K562 (cell line): ENCODE measurements around the gene SEC23A. TPM values are rescaled to one million over a fixed set of nuclear protein-coding genes. Genes with fewer than 3 reads are reported as not detected.
A peak's percentile ranks its signal among the peaks of the same experiment; 100 is the strongest.

Experiments
- ATAC-seq: fragments of 200-7000 bp; cut with Tn5 transposase; 3 replicates; pipeline ENCODE4 v1.9.1; 2020; ENCODE audit warnings: moderate library complexity
- BruUV-seq: library from RNA; stranded (reverse); fragments of 400-500 nt; replicated peaks from 2 replicates; lab custom pipeline; 2021; lab: Mats Ljungman, UMichigan
- CTCF ChIA-PET: fragments of 300-600 bp; formaldehyde crosslinking; extraction: SDS; loops from one replicate; lab custom pipeline; 2021; ENCODE audit warnings: low intra/inter-chr PET ratio; lab: Yijun Ruan, JAX
- POLR2A ChIA-PET: fragments of 300-600, 350-650 bp; sonication (Branson Sonifier 250); formaldehyde crosslinking; extraction: SDS; loops from one replicate; lab custom pipeline; 2021; ENCODE audit warnings: antibody characterized with exemption, inconsistent platforms; lab: Yijun Ruan, JAX
- DNase-seq, 4 experiments: peaks; one replicate each; pipeline versions ENCODE4 v3.0.0 to v3.0.0-alpha.2; 2011 to 2018; ENCODE audit warnings: low spot score in 3 of 4, mixed read lengths in 3 of 4; ENCODE audit errors: extremely low read depth in 1 of 4
- FAIRE-seq: peaks from 2 replicates; lab custom pipeline; 2011; peaks lifted over from hg19 to GRCh38; lab: Jason Lieb, UNC
- H2AFZ ChIP-seq: 2 replicates; pipeline ENCODE4 v1.6.0; 2011; ENCODE audit warnings: low read depth, low read length, control low read depth, inconsistent platforms
- H3K27ac ChIP-seq: fragments of 200-600 bp; 3 replicates; pipeline ENCODE4 v1.8.0; 2011; ENCODE audit warnings: low read depth, mild to moderate bottlenecking, control low read depth, inconsistent platforms, low read length, moderate library complexity, mixed read lengths; ENCODE audit errors: extremely low read depth
- H3K27me3 ChIP-seq, 2 experiments: fragments of 300-600 bp in 1 of 2; 2 replicates in 1 of 2; 3 replicates in 1 of 2; pipeline versions ENCODE4 v1.6.0 to v1.8.0; 2011; ENCODE audit warnings: inconsistent platforms in 2 of 2, low read length in 2 of 2, mild to moderate bottlenecking in 1 of 2, mixed read lengths in 1 of 2, moderate library complexity in 1 of 2; ENCODE audit not compliant: control insufficient read depth in 2 of 2, insufficient read depth in 2 of 2
- H3K36me3 ChIP-seq: fragments of 300-600 bp; 3 replicates; pipeline ENCODE4 v1.8.0; 2011; ENCODE audit warnings: mild to moderate bottlenecking, low read length, inconsistent platforms; ENCODE audit not compliant: control insufficient read depth, insufficient read depth
- H3K4me1 ChIP-seq, 2 experiments: fragments of 200-600 bp in 1 of 2; replicated peaks in 1 of 2; 2 replicates in 1 of 2; 3 replicates in 1 of 2; pipeline versions ENCODE4 v1.5.1 to v1.8.0; 2011; ENCODE audit warnings: inconsistent platforms in 2 of 2, low read length in 2 of 2, mild to moderate bottlenecking in 1 of 2, mixed read lengths in 1 of 2, moderate library complexity in 1 of 2; ENCODE audit not compliant: control insufficient read depth in 2 of 2, insufficient read depth in 2 of 2
- H3K4me2 ChIP-seq: 2 replicates; pipeline ENCODE4 v1.6.1; 2011; ENCODE audit warnings: low read length, control low read depth, inconsistent platforms, mixed read lengths; ENCODE audit not compliant: insufficient read depth
- H3K4me3 ChIP-seq: fragments of 200-600 bp; sonication (generic), shearing (Covaris generic); 2 replicates; pipeline ENCODE4 v1.5.1; 2016; ENCODE audit warnings: control low read depth, inconsistent platforms
- H3K79me2 ChIP-seq: fragments of 200-600 bp; 3 replicates; pipeline ENCODE4 v1.8.0; 2011; ENCODE audit warnings: low read length, inconsistent platforms; ENCODE audit not compliant: control insufficient read depth, insufficient read depth
- H3K9ac ChIP-seq, 2 experiments: 2 replicates each; pipeline versions ENCODE4 v1.6.0 to v1.6.1; 2011; ENCODE audit warnings: low read depth in 2 of 2, low read length in 2 of 2, control low read depth in 1 of 2, inconsistent platforms in 1 of 2, mild to moderate bottlenecking in 1 of 2, mixed read lengths in 1 of 2; ENCODE audit not compliant: insufficient read depth in 1 of 2
- H3K9me1 ChIP-seq: one replicate; pipeline ENCODE4 v1.6.0; 2011; ENCODE audit warnings: inconsistent platforms, mild to moderate bottlenecking, low read length, moderate library complexity; ENCODE audit not compliant: control insufficient read depth, insufficient read depth
- H3K9me3 ChIP-seq: replicated peaks from 2 replicates; pipeline ENCODE4 v1.5.1; 2011; ENCODE audit warnings: low read depth, low read length, inconsistent platforms; ENCODE audit not compliant: control insufficient read depth, insufficient read depth
- H4K20me1 ChIP-seq: replicated peaks from 2 replicates; pipeline ENCODE4 v1.6.1; 2011; ENCODE audit warnings: low read length, inconsistent platforms, mixed read lengths; ENCODE audit not compliant: control insufficient read depth, insufficient read depth
- ARID1B ChIP-seq: fragments of 450-650 bp; IDR thresholded peaks from 2 replicates; pipeline ENCODE4 v1.6.1; 2016; ENCODE audit warnings: antibody characterized with exemption, mild to moderate bottlenecking, inconsistent platforms
- CBFA2T2 ChIP-seq: fragments of 450-650 bp; conservative IDR thresholded peaks from 2 replicates; pipeline ENCODE4 v1.6.1; 2017; ENCODE audit warnings: mild to moderate bottlenecking
- DPF2 ChIP-seq: fragments of 450-650 bp; IDR thresholded peaks from 2 replicates; pipeline ENCODE4 v1.6.1; 2016
- RCOR1 ChIP-seq, 2 experiments: IDR thresholded peaks; 2 replicates each; pipeline ENCODE4 v1.6.1; 2012; ENCODE audit warnings: low read depth in 2 of 2, low read length in 2 of 2, borderline replicate concordance in 1 of 2, improper control_type of control experiment in 1 of 2
- SMARCA4 ChIP-seq: fragments of 450-650 bp; IDR thresholded peaks from 2 replicates; pipeline ENCODE4 v1.6.1; 2016
- TAL1 ChIP-seq: fragments of 450-650 bp; IDR thresholded peaks from 2 replicates; pipeline ENCODE4 v1.6.1; 2016; ENCODE audit warnings: mild to moderate bottlenecking
- ZBTB33 ChIP-seq: sonication (generic); formaldehyde crosslinking; IDR thresholded peaks from 2 replicates; pipeline ENCODE4 v1.8.1; 2023; ENCODE audit warnings: mild to moderate bottlenecking, missing genetic modification reagents
- ZBTB40 ChIP-seq, 2 experiments: fragments of 450-650 bp in 1 of 2; sonication (generic) in 1 of 2; formaldehyde crosslinking in 1 of 2; IDR thresholded peaks; 2 replicates each; pipeline versions ENCODE4 v1.7.1 to v1.9.0; 2016 to 2022; ENCODE audit warnings: inconsistent platforms in 1 of 2, mild to moderate bottlenecking in 1 of 2, missing genetic modification reagents in 1 of 2
- ZNF197 ChIP-seq: fragments of 200-800 bp; sonication (Bioruptor generic); IDR thresholded peaks from 2 replicates; pipeline ENCODE4 v1.6.1; 2016; ENCODE audit warnings: low read depth, missing genetic modification characterization, missing compliant biosample characterization
- WGBS: fragments of 100-300 bp; shearing (Covaris generic); methylation state at CpG from one replicate; pipeline ENCODE4 v1.1.6; 2016; ENCODE audit warnings: low coverage, mixed read lengths; ENCODE audit not compliant: insufficient coverage; ENCODE audit errors: missing lambda C conversion rate; 5-methylcytosine and 5-hydroxymethylcytosine counted together
- in situ Hi-C: fragments of 300-500 bp; cut with MboI; formaldehyde crosslinking; loops from 4 replicates; pipeline ENCODE4 v1.15.0; 2018; ENCODE audit warnings: inconsistent platforms, mixed read lengths
- intact Hi-C: fragments of 100-400 bp; cut with micrococcal nuclease; formaldehyde crosslinking; loops from 2 replicates; pipeline ENCODE4 v1.14.2; 2022
- polyA plus RNA-seq, 8 experiments: library from polyadenylated mRNA; depleted of rRNA in 4 of 8; stranded (reverse) in 5 of 8; unstranded in 3 of 8; fragments of >200 nt; fragmentation: Nextera tagmentation in 2 of 8; fragmentation: Illumina TruSeq in 1 of 8; extraction: Ambion mirVana in 2 of 8; extraction: Trizol in 1 of 8; gene quantifications; 2 replicates each; pipeline versions ENCODE4 v1.2.1 to v1.2.3, GENCODE V29; 2011 to 2014; ENCODE audit warnings: inconsistent platforms in 1 of 8, missing spikeins in 1 of 8
- total RNA-seq, 7 experiments: library from RNA; depleted of rRNA in 6 of 7; stranded (reverse); fragments of >200 nt in 6 of 7; fragmentation: Illumina TruSeq in 2 of 7; extraction: Trizol in 2 of 7; gene quantifications; 2 replicates each; pipeline versions ENCODE4 v1.2.1 to v1.2.3, GENCODE V29; 2011 to 2021; ENCODE audit warnings: low replicate concordance in 1 of 7

The SEC23A gene
- total and polyA plus RNA-seq, 9 of the 15 experiments (the other 6 are each of a cell fraction or from before 2014, with no cell fraction given): 5.5 to 47.0 (median 14.5) TPM

GRCh38 chr14:39109893-39110715 is 7.1 kb upstream of the SEC23A start:
- Histone ChIP-seq H3K9ac (peak overlapping the region; percentile 56 to 64; a peak in 3 of 4 replicates), H3K9me1 (no peaks in the 10 kb centered on the region), H4K20me1 (no peaks in the 10 kb centered on the region), H2AFZ (peak overlapping the region; percentile 91), H3K79me2 (peaks cover 10% of the 10 kb centered on the region), H3K36me3 (no peaks in the 10 kb centered on the region), H3K4me2 (peak overlapping the region; percentile 56), H3K4me3 (no peak overlapping the region), H3K27ac (peak overlapping the region; percentile 42; the same call in 2 of the 3 replicates), H3K9me3 (no peaks in the 10 kb centered on the region), H3K27me3 (no peaks in the 10 kb centered on the region), H3K4me1 (no peaks in the 10 kb centered on the region; a peak in 2 of 5 replicates)
- FAIRE-seq (peak; percentile 19), ATAC-seq (peak; percentile 36), DNase-seq (peak in 2 of 4 experiments; percentile 15 to 23)
- no TSS peak for BruUV-seq
- POLR2A ChIA-PET: interaction anchor here (0.6 to 0.9 kb wide), 6 partner anchors 11 to 119 kb away, joined by 3 to 5 read pairs (median 4); no protein-coding TSS in a partner anchor
- WGBS: 36% methylated on average over 12 of the region's 12 CpGs
- in situ Hi-C loops: loop anchor here (10.0 kb wide), 2 partner anchors 255 to 315 kb away; no protein-coding TSS in a partner anchor
- intact Hi-C loops: loop anchor here (5.0 kb wide), 1 partner anchor 257 kb away; no protein-coding TSS in a partner anchor
- CTCF ChIA-PET: no interaction called here
- TF ChIP-seq ZBTB33 (CRISPR knock-in tag) (no peak), TAL1 (peak; percentile 47; the same call in 1 of the 2 replicates), SMARCA4 (0 out of 2 replicates have a peak, but pooled peaks have one; percentile 41), ZNF197 (CRISPR knock-in tag) (no peak), CBFA2T2 (peak; percentile 51), RCOR1 (IDR thresholded peaks at IDR 0.05; ENCODE audit: borderline replicate concordance in 1 of 2, low read depth in 2 of 2, low read length in 2 of 2) (0 out of 4 replicates have a peak, but pooled peaks of 1 of the 2 experiments have one; percentile 23), ZBTB40 (IDR thresholded peaks at IDR 0.05) (peak; percentile 66), ZBTB40 (CRISPR knock-in tag; IDR thresholded peaks at IDR 0.05) (no peak), DPF2 (0 out of 2 replicates have a peak, but pooled peaks have one; percentile 31), ARID1B (0 out of 2 replicates have a peak, but pooled peaks have one; percentile 35)
